C4-2B (cell line): Measurements from ENCODE around the gene ADAR.

Source experiments
- H3K27ac ChIP-seq: fragments of 450-650 bp; 2 replicates; pipeline ENCODE4 v1.5.1; 2017
- ZFX ChIP-seq: fragments of 450-650 bp; IDR thresholded peaks from 2 replicates; pipeline ENCODE4 v1.6.1; 2017
- TF ChIP-seq, protein P1 (sequence below): fragments of 450-650 bp; conservative IDR thresholded peaks from 2 replicates; pipeline ENCODE4 v1.5.1; 2017; ENCODE audit warnings: mild to moderate bottlenecking

Gene ADAR

DNA sequence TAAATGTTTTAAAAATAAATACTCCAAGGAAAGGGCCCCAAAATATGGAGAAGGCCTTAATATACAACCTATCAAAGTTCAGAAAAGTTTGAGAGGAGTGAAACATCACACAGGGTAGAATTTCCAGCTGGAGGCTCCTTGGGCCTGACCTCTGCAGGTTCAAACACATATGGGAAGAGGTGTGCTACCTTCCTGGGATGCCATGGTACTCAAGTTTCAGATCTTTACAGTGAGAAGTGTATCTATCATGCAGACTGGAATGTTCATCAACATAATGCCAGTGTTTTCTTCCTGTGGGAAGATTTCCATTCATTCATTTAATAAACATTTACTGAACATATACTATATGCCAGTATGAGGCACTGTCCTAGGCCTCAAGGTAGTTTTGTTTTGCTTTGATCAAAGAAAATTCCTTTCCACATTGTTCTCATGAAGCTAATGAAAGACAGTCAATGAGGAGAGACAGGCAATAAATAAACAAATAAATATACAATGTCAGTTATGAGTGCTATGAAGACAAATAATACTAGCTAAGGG, 14.6 kb upstream of the ADAR start:
- H3K27ac ChIP-seq, result no peak overlapping the region
- TF ChIP-seq, protein P1, sequence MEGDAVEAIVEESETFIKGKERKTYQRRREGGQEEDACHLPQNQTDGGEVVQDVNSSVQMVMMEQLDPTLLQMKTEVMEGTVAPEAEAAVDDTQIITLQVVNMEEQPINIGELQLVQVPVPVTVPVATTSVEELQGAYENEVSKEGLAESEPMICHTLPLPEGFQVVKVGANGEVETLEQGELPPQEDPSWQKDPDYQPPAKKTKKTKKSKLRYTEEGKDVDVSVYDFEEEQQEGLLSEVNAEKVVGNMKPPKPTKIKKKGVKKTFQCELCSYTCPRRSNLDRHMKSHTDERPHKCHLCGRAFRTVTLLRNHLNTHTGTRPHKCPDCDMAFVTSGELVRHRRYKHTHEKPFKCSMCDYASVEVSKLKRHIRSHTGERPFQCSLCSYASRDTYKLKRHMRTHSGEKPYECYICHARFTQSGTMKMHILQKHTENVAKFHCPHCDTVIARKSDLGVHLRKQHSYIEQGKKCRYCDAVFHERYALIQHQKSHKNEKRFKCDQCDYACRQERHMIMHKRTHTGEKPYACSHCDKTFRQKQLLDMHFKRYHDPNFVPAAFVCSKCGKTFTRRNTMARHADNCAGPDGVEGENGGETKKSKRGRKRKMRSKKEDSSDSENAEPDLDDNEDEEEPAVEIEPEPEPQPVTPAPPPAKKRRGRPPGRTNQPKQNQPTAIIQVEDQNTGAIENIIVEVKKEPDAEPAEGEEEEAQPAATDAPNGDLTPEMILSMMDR, result no peak
- no peak for TF ChIP-seq ZFX

DNA sequence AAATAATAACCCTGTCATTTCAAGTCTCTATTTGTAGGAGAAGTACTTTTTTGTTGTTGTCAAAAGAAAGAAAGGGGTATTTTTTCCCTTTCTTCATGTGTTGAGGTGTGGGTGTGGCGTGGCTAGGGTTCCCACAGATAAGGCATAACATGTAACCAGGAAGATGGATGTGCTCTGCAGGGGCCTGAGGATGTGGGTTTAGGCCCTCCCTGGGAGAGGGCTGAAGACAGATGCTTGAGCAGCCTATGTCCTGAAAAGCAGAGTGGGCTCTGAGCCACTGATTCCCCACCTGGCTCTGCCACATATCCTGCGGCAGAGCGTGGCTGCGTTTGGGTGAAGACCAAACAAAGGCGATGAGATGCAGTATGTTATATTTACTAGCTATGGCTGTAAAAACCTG, 13.9 kb upstream of the ADAR start:
- no peak overlapping the region for H3K27ac ChIP-seq
- TF ChIP-seq, protein P1, result no peak
- no peak for TF ChIP-seq ZFX

DNA sequence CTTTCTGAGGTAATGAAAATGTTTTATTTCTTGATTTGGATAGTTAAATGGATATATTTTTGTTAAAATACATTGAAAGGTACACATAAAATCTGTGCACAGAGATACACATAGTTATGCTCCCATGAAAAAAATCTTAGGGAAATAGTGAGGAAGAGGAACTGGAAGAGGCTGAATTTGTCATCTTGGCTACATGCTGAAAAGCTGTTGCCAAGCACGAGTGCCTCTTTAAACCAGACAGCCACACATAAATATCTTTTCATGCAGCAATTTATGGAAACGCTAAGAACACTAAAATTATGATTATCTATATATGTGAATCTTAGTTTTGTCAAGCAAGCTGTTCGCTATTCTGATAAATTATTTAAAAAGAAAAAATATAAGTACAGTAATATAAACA, 12.8 kb upstream of the ADAR start:
- no peak overlapping the region for H3K27ac ChIP-seq
- TF ChIP-seq, protein P1, result no peak
- TF ChIP-seq ZFX, result no peak

DNA sequence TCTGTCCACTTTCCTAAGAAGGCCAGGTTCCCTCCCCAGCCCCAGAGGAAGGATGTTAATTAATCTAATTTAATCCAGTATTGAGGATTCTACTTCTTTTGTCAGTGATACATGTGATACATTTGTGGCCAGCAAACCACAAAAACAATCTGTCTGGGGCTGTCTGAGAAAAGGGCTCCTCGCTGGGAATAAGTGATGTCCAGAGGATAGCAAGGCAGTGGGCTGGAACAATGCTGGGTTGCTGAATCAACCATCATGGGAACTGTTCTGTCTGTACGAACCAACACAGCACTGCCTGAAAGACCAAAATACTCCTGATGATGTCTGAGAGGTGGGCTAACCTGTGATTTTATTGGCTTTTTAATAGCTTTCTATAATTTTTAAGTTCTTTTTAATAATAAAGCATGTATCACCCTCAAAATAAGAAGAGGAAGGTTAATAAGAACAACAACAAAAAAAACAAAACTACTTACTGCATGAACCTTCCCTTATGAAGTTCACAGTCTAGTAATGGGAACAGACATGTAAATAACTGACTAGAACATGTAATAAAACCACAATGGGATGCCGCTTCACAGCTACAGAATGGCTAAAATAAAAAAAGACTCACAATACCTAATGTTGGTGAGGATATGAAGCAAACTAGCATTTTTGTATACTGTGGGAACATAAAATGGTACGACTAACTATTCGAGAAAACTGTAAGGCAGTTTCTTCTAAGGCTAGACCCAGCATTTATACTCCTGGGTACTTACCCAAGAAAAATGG, 11.4 kb upstream of the ADAR start:
- H3K27ac ChIP-seq, result no peak overlapping the region
- TF ChIP-seq ZFX, result no peak
- TF ChIP-seq, protein P1, result no peak

DNA sequence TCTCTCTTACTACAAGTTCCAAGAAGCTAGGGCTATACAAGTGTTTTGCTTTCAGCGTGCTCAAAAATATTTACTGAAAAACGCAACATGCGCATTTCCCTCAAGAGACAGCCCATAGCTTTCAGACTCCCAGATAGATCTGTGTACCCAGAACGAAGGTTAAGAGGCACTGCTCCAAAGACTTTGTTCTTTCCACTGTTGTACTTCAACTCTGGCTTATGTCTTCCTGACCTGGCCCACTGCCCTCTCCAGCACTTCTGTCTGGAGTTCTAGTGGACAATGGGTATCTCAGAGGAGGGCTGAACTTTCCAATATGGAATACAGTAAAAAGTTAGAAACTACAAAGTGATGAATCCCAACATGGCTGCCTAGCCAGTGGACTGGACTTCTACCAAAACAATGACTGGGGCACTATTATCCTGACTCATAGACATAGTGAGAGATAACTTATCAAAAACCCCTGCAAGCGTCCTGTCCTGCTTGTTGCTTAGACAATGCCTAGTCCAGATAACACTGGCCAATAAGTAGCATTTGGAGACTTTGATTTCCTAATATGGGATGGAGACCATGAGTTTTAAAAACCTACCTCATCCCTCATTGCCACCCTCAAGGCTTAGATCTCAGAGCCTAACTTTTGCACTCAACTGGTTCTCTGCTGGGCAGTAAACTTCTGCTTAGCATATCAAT, 8.8 kb upstream of the ADAR start:
- no peak overlapping the region for H3K27ac ChIP-seq
- TF ChIP-seq, protein P1, result no peak
- TF ChIP-seq ZFX, result no peak

DNA sequence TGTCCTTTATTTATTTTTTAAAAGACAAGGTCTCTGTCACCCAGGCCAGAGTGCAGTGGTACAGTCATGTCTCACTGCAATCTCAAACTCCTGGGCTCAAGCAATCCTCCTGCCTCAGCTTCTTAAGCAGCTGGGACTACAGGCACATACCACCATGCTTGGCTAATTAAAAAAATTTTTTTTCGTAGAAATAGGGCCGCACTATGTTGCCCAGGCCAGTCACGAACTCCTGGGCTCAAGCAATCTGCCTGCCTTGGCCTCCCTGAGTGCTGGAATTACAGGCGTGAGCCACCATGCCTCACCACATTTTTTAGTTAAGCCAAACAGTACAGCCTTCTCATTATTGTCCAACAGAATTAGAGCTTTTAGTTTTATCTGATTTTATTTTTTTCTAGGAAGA, 7.4 kb upstream of the ADAR start:
- TF ChIP-seq ZFX, result no peak
- TF ChIP-seq, protein P1, result no peak
- H3K27ac ChIP-seq, result no peak overlapping the region

DNA sequence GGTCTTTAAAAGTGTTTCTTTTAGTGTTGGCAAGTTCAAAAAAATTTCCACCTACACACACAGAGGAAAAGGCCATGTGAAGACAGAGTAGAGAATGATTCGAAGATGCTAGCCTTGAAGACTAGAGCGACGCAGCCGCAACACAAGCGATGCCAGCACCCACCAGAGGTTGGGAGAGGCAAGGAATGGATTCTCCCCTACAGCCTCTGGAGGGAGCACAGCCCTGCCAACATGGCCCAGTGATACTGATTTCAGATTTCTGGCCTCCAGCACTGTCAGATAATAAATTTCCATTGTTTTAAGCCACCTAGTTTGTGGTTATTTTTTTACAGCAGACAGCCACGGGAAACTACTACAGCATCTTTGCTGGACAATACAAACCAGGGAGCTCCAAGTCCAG, 6.9 kb upstream of the ADAR start:
- no peak for TF ChIP-seq ZFX
- TF ChIP-seq, protein P1, result no peak
- no peak overlapping the region for H3K27ac ChIP-seq
